Smooth muscle cell of the pulmonary artery (primary cell): Measurements from ENCODE around the gene SCT. TPM values are rescaled to one million over a fixed set of nuclear protein-coding genes. Genes with fewer than 3 reads are reported as not detected.

Source experiments
- total RNA-seq: library from RNA; depleted of rRNA; stranded (reverse); fragments of >200 nt; gene quantifications from 2 replicates; pipeline ENCODE4 v1.2.3, GENCODE V29; 2014

Gene SCT, protein sequence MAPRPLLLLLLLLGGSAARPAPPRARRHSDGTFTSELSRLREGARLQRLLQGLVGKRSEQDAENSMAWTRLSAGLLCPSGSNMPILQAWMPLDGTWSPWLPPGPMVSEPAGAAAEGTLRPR
- not detected in 2 replicates for total RNA-seq

DNA sequence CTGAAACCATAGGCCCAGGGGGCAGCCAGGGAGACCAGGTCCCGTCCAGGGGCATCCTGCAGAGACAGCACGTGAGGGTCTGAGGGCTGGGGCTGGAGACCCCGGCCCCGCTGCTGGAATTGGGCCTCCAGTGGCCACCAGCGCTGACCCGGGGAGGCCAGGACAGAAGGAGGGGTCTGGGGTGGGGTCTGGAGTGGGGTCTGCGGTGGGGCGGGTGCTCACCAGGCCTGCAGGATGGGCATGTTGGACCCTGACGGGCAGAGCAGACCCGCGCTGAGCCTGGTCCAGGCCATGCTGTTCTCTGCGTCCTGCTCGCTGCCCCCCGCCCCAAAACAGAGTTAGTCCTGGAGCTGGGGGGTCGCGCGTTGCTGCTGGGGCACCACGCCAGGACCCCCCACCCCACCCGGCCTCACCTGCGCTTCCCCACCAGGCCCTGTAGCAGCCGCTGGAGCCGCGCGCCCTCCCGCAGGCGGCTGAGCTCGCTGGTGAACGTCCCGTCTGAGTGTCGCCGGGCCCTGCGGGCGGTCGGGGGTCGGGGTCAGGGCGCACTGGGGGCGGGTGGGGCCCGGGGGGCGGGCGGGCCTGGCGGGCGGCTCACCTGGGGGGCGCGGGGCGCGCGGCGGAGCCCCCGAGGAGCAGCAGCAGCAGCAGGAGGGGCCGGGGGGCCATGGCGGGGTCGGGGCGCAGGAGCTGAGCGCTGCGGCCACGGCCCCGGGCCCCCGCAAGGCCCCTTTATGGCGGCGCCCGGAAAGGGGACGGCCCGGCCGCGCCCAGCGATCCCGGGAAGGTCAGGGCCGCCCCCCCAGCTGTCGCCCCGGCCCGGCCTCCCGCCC, at the start of gene SCT:
TSS of gene SCT (minus strand) at position 707 of the 833 bp plus-strand sequence. CDS start at position 669, 38 bp downstream.

DNA sequence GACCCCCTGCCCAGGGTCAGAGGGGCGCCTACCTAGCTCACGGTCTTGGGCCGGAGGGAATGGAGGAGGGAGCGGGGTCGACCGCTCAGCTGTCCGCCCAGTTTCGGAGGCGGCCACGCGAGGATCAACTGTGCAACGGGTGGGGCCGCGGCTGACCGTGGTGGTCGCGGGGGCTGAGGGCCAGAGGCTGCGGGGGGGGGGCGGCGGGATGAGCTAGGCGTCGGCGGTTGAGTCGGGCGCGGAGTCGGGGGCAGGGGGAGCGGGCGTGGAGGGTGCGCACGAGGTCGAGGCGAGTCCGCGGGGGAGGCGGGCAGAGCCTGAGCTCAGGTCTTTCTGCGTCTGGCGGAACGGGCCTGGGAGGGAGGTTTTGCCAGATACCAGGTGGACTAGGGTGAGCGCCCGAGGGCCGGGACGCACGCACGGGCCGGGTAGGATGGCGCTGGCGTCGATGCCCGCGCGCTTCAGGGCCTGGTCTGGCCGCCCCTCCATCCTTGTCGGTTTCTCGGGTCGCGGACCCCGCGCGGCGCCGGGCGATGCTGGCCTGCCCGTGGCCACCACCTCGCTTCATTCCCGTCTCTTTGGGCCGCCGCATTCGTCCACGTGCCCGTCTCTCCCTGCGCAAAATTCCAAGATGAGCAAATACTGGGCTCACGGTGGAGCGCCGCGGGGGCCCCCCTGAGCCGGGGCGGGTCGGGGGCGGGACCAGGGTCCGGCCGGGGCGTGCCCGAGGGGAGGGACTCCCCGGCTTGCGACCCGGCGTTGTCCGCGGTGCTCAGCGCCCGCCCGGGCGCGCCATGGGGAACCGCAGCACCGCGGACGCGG, 9.7 kb upstream of the SCT start, which contains the start of gene DRD4:
TSS of gene DRD4 (plus strand) at position 759 of the 822 bp plus-strand sequence. CDS start at position 795, 36 bp downstream.

DNA sequence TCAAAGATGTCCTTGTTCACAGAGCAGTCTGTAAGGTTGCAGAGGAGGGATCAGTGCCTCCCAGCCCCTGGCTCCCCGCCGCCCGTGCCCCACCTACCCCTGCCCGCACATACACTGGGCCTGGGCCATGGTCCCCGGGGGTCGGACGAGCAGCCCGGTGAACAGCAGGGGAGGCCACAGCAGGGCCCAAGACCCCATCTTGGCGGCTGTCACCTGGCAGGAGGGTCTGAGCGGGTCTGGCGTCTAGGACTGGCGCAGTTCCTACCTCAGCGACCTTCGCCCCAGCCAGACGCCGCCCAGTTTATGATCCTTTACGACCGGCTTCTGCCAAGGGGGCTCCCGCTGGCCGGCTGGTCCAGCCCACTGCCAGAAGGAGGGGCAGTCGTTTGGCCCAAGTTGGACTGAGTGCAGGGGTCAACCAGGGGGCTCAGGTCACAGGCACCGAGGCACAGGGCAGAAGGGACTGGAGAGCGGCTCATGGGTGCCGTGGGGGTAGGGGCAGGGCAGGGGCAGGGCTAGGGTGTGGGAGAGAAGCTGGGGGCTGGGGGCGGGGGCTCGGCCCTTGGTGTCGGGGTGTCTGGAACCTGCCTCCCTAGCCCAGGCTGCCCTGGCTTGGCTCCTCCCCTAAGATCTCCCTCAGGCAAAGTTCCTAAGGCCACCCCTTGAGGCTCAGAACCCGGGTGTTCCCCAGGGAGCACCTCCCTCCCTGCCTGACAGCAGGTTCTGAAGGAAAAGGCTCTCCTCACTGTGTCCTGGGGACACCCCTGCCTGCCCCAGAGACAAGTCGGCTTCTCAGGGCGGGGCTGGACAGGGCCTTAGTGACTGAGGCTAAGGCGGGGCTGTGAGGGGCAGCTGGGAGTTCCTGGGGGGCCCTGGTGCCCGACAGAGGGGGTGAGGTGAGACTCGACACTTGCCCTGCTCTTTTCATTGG, 2.0 kb downstream of the SCT start, which contains the start of gene CDHR5:
TSS of gene CDHR5 (minus strand) at position 251 of the 931 bp plus-strand sequence. CDS start at position 198, 53 bp downstream.

DNA sequence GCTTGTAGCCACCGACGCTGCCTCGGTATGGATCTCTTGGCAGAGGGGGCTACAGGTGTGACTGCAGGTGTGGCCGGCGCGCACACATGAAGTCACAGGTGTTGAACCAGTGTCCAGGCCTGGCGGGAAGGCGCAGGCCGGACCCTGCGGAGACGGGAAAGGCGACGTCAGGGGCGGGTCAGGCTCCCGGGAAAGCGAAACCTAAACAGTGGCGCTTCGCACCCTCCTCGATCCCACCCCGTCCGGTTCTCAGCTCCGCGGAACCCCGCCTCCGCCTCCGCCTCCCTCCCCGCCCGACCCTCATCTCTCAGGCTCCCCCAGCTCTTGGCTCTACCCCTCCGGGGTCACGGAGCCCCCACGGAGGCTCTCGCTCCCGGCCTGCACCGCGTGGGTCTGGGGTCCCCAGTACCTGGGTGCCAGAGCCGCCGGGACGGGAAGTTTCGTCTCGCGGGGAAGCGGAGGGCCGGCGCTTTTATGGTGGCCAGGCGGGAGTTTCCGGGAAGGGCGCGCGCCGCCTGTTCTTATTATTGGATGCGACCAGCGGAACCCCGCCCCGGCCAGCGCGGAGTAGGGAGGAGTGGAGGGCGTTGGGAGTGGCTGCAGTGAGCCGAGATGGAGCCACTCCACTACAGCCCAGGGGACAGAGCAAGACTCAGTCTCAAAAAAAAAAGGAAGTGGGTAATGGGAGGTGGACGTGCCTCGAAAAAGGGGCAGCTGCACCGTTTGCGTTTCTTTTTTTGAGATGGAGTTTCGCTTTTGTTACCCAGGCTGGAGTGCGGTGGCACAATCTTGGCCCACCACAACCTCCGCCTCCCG, 11.3 kb downstream of the SCT start, which contains the start of gene IRF7:
TSS of gene IRF7 (minus strand) at position 447 of the 816 bp plus-strand sequence. CDS start 586 bp downstream, outside the sequence.

Other genes with a start within 250 kb of the SCT start
- 0.56 and 0.65 TPM in 2 replicates for gene PKP3, start 233.0 kb downstream of the SCT start, total RNA-seq
- gene SIGIRR, start 212.2 kb downstream of the SCT start, total RNA-seq: 11.1 and 14.8 TPM in 2 replicates
- not detected in 2 replicates for gene ANO9, start 185.2 kb downstream of the SCT start, total RNA-seq
- 30.7 and 49.7 TPM in 2 replicates for gene PTDSS2, start 176.9 kb downstream of the SCT start, total RNA-seq
- 279 and 507 TPM in 2 replicates for gene RNH1, start 119.9 kb downstream of the SCT start, total RNA-seq
- 46.1 and 53.3 TPM in 2 replicates for gene HRAS, start 91.6 kb downstream of the SCT start, total RNA-seq
- 0.52 and 1.1 TPM in 2 replicates for gene LRRC56, start 89.7 kb downstream of the SCT start, total RNA-seq
- gene LMNTD2, start 66.4 kb downstream of the SCT start, total RNA-seq: 0.39 and 0.73 TPM in 2 replicates
- 4.3 and 13.4 TPM in 2 replicates for gene RASSF7, start 66.2 kb downstream of the SCT start, total RNA-seq
- 26.8 and 30.7 TPM in 2 replicates for gene PHRF1, start 50.7 kb downstream of the SCT start, total RNA-seq
- gene IRF7, start 11.2 kb downstream of the SCT start, total RNA-seq: 6.1 and 8.4 TPM in 2 replicates
- gene CDHR5, start 2.2 kb downstream of the SCT start, total RNA-seq: not detected in 2 replicates
- gene DRD4, start 10.1 kb upstream of the SCT start, total RNA-seq: 0.07 and 0.23 TPM in 2 replicates
- 33.0 and 50.5 TPM in 2 replicates for gene DEAF1, start 68.0 kb upstream of the SCT start, total RNA-seq
- 7.4 and 8.3 TPM in 2 replicates for gene TMEM80, start 68.6 kb upstream of the SCT start, total RNA-seq
- 22.9 and 44.8 TPM in 2 replicates for gene EPS8L2, start 79.0 kb upstream of the SCT start, total RNA-seq
- 135 and 192 TPM in 2 replicates for gene TALDO1, start 120.3 kb upstream of the SCT start, total RNA-seq
- 26.1 and 44.4 TPM in 2 replicates for gene GATD1, start 150.3 kb upstream of the SCT start, total RNA-seq
- 0.20 and 0.56 TPM in 2 replicates for gene CEND1, start 162.9 kb upstream of the SCT start, total RNA-seq
- 13.9 and 18.2 TPM in 2 replicates for gene SLC25A22, start 171.1 kb upstream of the SCT start, total RNA-seq
- gene PIDD1, start 178.1 kb upstream of the SCT start, total RNA-seq: 7.7 and 13.0 TPM in 2 replicates
- 207 and 271 TPM in 2 replicates for gene RPLP2, start 182.8 kb upstream of the SCT start, total RNA-seq
- gene PNPLA2, start 191.7 kb upstream of the SCT start, total RNA-seq: 35.1 and 43.5 TPM in 2 replicates
- 0.78 and 2.3 TPM in 2 replicates for gene CRACR2B, start 200.7 kb upstream of the SCT start, total RNA-seq
- 1,084 and 1,441 TPM in 2 replicates for gene CD151, start 205.8 kb upstream of the SCT start, total RNA-seq
- gene POLR2L, start 215.3 kb upstream of the SCT start, total RNA-seq: 271 and 287 TPM in 2 replicates
- 213 and 215 TPM in 2 replicates for gene TSPAN4, start 215.7 kb upstream of the SCT start, total RNA-seq